Measurements from ENCODE around the gene TPPP2.

GRCh38 chr14:21034707-21035106 lies 4.7 kb downstream of the TPPP2 start, which contains the start of gene RNASE13:
- TF ChIP-seq EZH2 (IDR thresholded peaks at IDR 0.05; ENCODE audit: borderline replicate concordance, low read length): no peak
- TF ChIP-seq, protein P1, sequence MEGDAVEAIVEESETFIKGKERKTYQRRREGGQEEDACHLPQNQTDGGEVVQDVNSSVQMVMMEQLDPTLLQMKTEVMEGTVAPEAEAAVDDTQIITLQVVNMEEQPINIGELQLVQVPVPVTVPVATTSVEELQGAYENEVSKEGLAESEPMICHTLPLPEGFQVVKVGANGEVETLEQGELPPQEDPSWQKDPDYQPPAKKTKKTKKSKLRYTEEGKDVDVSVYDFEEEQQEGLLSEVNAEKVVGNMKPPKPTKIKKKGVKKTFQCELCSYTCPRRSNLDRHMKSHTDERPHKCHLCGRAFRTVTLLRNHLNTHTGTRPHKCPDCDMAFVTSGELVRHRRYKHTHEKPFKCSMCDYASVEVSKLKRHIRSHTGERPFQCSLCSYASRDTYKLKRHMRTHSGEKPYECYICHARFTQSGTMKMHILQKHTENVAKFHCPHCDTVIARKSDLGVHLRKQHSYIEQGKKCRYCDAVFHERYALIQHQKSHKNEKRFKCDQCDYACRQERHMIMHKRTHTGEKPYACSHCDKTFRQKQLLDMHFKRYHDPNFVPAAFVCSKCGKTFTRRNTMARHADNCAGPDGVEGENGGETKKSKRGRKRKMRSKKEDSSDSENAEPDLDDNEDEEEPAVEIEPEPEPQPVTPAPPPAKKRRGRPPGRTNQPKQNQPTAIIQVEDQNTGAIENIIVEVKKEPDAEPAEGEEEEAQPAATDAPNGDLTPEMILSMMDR (conservative IDR thresholded peaks at IDR 0.05 in 1 of 2, IDR thresholded peaks at IDR 0.05 in 1 of 2; ENCODE audit: extremely low read depth in 1 of 2, insufficient read depth in 1 of 2, low read depth in 1 of 2, low read length in 2 of 2): no peak

Data from mammary epithelial cell (primary cell).